ENCODE measurements around the gene RERE.

The RERE gene

GRCh38 chr1:8386247-8386646, 431.2 kb downstream of the RERE start:
- H3K4me3 ChIP-seq (ENCODE audit: low read depth, low read length), result no peak overlapping the region
- peaks cover 3% of the 10 kb centered on the region; the same call in 1 of the 2 replicates for H3K4me1 ChIP-seq (ENCODE audit: control insufficient read depth, insufficient read depth, low read length)
- no peak overlapping the region for H3K27ac ChIP-seq (ENCODE audit: extremely low read depth, low read depth, low read length)
- TF ChIP-seq ZNF701 (tag by site-specific recombination; IDR thresholded peaks at IDR 0.05) (no peak), ZNF521 (tag by site-specific recombination; IDR thresholded peaks at IDR 0.05) (no peak), ZFP69B (tag by site-specific recombination; IDR thresholded peaks at IDR 0.05) (no peak), ZNF707 (tag by site-specific recombination; IDR thresholded peaks at IDR 0.05) (no peak), ZNF670 (tag by site-specific recombination; IDR thresholded peaks at IDR 0.05; ENCODE audit: low read depth) (no peak), ZNF426 (tag by site-specific recombination; IDR thresholded peaks at IDR 0.05) (no peak), ZNF114 (tag by site-specific recombination; IDR thresholded peaks at IDR 0.05) (no peak), ZNF202 (tag by site-specific recombination; IDR thresholded peaks at IDR 0.05; ENCODE audit: borderline replicate concordance) (no peak), ZNF558 (tag by site-specific recombination; IDR thresholded peaks at IDR 0.05) (no peak), ZNF174 (tag by site-specific recombination; IDR thresholded peaks at IDR 0.05) (no peak)
- TF ChIP-seq, protein P1, sequence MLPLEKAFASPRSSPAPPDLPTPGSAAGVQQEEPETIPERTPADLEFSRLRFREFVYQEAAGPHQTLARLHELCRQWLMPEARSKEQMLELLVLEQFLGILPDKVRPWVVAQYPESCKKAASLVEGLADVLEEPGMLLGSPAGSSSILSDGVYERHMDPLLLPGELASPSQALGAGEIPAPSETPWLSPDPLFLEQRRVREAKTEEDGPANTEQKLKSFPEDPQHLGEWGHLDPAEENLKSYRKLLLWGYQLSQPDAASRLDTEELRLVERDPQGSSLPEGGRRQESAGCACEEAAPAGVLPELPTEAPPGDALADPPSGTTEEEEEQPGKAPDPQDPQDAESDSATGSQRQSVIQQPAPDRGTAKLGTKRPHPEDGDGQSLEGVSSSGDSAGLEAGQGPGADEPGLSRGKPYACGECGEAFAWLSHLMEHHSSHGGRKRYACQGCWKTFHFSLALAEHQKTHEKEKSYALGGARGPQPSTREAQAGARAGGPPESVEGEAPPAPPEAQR (tag by site-specific recombination; IDR thresholded peaks at IDR 0.05), result no peak
- ChIA-PET CTCF (interaction anchor here (0.6 kb wide), 1 partner anchor 197 kb away, joined by 5 read pairs; no protein-coding TSS in a partner anchor), POLR2A (no interaction called here)
- peaks cover 0 to 24% of the 10 kb centered on the region in 2 experiments; a peak in 1 of 3 replicates for H3K36me3 ChIP-seq (ENCODE audit: control insufficient read depth in 2 of 2, insufficient read depth in 1 of 2, low read length in 2 of 2)
- no peaks in the 10 kb centered on the region for H3K9me3 ChIP-seq (ENCODE audit: control insufficient read depth, insufficient read depth, low read depth, low read length)

GRCh38 chr1:8384577-8384976, 432.9 kb downstream of the RERE start:
- Histone ChIP-seq H3K27ac (ENCODE audit: extremely low read depth, low read depth, low read length) (no peak overlapping the region), H3K9me3 (ENCODE audit: control insufficient read depth, insufficient read depth, low read depth, low read length) (no peaks in the 10 kb centered on the region), H3K36me3 (ENCODE audit: control insufficient read depth in 2 of 2, insufficient read depth in 1 of 2, low read length in 2 of 2) (peaks cover 0 to 24% of the 10 kb centered on the region in 2 experiments; a peak in 1 of 3 replicates), H3K4me1 (ENCODE audit: control insufficient read depth, insufficient read depth, low read length) (peaks cover 3% of the 10 kb centered on the region; the same call in 1 of the 2 replicates), H3K4me3 (ENCODE audit: low read depth, low read length) (no peak overlapping the region)
- ChIA-PET POLR2A (no interaction called here), CTCF (interaction anchor here (2.1 kb wide), 1 partner anchor 10 kb away, joined by 7 read pairs; no protein-coding TSS in a partner anchor)
- TF ChIP-seq ZNF791 (tag by site-specific recombination; IDR thresholded peaks at IDR 0.05), result no peak
- TF ChIP-seq, protein P2, sequence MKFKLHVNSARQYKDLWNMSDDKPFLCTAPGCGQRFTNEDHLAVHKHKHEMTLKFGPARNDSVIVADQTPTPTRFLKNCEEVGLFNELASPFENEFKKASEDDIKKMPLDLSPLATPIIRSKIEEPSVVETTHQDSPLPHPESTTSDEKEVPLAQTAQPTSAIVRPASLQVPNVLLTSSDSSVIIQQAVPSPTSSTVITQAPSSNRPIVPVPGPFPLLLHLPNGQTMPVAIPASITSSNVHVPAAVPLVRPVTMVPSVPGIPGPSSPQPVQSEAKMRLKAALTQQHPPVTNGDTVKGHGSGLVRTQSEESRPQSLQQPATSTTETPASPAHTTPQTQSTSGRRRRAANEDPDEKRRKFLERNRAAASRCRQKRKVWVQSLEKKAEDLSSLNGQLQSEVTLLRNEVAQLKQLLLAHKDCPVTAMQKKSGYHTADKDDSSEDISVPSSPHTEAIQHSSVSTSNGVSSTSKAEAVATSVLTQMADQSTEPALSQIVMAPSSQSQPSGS (tag by site-specific recombination; IDR thresholded peaks at IDR 0.05; ENCODE audit: low read depth), result no peak
- TF ChIP-seq ZNF18 (tag by site-specific recombination; IDR thresholded peaks at IDR 0.05), result no peak
- TF ChIP-seq ZEB2 (tag by site-specific recombination; IDR thresholded peaks at IDR 0.05), result no peak
- TF ChIP-seq ZNF433 (tag by site-specific recombination; IDR thresholded peaks at IDR 0.05; ENCODE audit: low read depth), result no peak
- TF ChIP-seq HIC1 (tag by site-specific recombination; IDR thresholded peaks at IDR 0.05), result peak; percentile 69

All from HEK293 (cell line).